Measurements from ENCODE around the gene NLRP8.
"Not testable (repeated sequence)": the region's sequence is repeated elsewhere in the genome, so short reads cannot be mapped to it uniquely, and the experiment has no call there.

NLRP8 gene

DNA sequence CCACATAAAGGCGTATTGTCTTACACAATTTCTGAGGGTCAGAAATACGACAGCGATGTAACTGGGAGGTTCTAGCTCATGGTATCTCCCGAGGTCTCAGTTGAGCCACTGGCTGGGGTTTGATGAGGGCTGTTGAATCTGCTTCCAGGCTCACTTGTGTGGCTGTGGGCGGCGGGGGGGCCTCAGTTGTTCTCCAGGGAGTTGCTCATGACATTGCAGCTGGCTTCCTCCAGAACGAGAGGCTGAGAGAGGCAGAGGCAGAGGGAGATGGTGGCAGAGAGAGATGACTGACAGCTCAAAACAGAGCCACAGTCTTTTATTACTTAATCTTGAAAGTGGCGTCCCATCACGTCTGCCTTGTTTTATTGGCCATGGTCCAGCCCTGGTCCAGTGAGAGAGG lies 32.8 kb downstream of the NLRP8 start:
- no peak for DNase-seq

DNA sequence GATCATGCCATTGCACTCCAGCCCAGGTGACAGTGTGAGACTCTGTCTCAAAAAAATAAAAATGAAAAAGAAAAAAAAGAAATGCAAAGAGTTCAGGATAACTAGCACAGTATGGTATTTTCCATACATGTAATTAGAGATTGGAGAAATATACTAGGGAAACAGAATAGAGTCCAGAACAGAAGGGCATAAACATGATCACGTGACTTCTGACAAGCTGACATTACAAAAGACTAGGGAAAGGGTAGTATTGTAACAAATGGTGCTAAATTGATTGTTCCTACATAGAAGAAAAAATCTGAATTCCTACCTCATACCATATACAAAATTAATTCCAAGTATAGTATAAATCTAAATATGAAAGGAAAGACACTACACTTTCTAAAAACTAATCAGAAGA lies 37.6 kb downstream of the NLRP8 start:
- no peak for DNase-seq

DNA sequence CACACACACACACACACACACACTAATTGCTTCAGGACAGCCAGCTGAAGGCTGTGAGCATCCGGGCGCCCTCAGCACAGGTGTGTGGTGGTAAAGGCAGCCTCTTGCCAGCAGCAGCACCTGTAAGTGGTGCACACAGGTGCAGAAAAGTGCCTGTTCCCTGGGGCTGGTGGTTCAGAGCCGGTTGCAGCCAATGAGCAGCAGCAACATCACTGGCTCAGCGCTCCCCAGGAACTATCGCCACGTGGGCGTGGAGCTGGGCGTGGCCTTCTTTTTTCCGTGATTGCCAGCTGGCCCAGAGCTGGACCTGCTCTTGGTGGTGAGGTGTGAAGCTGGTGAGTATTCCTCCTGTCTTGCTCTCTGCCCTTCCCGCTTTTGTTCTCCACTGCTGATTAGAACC lies 38.9 kb downstream of the NLRP8 start, which contains the start of gene NLRP5:
NLRP5 (plus strand) TSS at position 289 of the 400 bp plus-strand sequence.
- no peak for DNase-seq

DNA sequence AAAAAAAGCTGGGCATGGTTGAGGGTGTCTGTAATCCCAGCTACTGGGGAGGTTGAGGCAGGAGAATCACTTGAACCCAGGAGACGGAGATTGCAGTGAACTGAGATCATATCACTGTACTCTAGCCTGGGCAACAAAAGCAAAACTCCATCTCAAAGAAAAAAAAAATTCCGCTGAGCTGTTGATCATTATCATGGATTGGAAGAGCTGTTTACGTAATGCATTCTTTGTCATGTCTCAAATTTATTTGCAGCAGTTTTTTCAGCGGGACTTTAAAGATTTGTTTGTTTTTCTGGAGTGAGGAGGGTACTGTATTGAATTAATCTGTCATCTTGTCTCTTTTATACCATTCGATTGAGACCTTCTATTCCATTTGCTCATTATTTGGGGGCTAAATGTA lies 43.2 kb downstream of the NLRP8 start:
- no peak for DNase-seq

DNA sequence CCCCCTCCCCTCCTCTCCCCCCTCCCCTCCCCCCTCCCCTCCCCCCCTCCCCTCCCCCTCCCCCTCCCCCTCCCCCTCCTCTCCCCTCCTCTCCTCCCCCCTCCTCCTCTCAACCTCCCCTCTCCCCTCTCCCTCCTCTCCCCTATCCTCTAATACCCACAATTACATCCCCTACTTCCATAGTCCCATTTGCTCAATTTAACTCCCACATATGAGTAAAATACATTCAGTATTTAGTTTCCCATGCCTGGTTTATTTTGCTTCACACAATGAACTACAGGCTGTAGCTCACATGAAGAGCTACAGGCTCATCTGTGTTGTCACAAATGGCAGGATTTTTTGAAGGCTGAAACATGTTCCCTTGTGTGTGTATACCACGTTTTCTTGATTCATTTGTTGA lies 45.9 kb downstream of the NLRP8 start:
- no peak for DNase-seq

DNA sequence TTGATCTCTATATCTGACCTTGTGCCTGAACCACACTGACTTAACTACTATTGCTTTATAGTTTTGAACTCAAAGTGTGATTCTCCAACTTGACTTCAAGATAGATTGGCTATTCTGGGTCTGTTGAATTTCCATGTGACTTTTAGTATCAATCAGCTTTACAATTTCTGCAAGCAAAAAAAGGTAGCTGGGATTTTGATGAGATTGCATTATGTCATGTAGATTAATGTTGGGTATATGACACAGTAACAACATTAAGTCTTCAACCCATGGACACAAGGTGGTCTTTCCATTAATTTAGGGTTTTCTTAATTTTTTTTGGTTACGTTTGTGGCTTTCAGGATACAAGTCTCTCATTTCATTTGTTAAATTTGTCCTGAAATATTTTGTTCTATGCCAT lies 67.1 kb downstream of the NLRP8 start:
- DNase-seq, result no peak

DNA sequence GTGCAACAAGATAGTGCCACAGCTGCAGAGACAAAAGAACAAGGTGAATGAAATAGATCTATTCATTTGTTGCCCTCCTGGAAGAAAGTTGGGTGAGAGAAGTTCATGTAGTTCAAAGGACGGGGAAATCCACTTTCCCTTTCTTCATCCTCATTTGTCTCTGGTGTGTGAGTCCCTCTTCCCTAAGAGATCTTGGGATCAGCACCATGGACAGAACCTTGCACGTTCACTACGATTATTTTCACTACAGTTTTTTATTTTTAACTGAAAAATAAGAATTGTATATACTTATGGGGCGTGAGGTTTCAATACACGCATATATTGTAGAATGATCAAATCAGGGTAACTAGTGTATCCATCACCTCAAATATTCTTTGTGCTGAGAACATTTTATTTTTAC lies 68.1 kb downstream of the NLRP8 start:
- DNase-seq, result no peak

DNA sequence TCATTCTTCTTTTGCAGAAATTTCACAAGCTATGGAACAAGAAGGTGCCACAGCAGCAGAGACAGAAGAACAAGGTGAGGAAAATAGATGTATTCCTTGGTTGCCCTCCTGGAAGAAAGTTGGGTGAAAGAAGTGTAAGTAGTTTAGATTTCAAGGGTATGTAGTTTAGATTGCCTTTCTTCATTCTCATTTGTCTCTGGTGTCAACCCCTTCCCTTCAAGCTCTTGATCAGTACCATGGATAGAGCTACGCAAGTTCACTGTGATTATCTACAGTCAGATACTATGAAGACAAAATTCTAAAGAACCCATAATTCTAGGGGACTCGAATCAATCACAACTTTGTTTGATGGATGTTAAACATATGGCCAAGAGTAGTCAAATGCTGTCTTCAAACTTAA lies 71.7 kb downstream of the NLRP8 start:
- DNase-seq, result not testable (repeated sequence)

DNA sequence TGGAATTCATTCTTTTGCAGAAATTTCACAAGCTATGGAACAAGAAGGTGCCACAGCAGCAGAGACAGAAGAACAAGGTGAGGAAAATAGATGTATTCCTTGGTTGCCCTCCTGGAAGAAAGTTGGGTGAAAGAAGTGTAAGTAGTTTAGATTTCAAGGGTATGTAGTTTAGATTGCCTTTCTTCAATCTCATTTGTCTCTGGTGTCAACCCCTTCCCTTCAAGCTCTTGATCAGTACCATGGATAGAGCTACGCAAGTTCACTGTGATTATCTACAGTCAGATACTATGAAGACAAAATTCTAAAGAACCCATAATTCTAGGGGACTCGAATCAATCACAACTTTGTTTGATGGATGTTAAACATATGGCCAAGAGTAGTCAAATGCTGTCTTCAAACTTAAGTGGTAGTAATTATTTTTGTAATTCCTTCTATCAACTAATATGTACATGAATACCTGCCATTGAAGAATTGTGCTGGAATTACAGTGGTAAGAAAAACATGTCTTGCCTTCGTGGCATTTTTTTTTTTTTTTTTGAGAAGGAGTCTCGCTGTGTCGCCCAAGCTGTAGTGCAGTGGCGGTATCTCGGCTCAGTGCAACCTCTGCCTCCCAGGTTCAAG lies 72.8 kb downstream of the NLRP8 start:
- DNase-seq, result not testable (repeated sequence)

DNA sequence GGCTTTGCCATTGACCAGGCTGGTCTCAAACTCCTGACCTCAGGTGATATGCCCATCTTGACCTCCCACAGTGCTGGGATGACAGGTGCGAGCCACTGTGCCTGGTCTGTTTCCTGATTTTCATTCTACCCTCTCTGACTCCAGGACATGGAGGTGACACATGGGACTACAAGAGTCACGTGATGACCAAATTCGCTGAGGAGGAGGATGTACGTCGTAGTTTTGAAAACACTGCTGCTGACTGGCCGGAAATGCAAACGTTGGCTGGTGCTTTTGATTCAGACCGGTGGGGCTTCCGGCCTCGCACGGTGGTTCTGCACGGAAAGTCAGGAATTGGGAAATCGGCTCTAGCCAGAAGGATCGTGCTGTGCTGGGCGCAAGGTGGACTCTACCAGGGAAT lies 79.1 kb downstream of the NLRP8 start:
- DNase-seq, result no peak

All from CD4-positive, alpha-beta T cell treated with Interleukin-17A for 4 hours (primary cell).